Inflammatory macrophage (primary cell): ENCODE data around the gene IQGAP2.

ENCODE experiments used
- DNase-seq, 2 donors: peaks; one replicate each; pipeline ENCODE4 v3.0.0-alpha.2; 2020 to 2022

IQGAP2 gene

GRCh38 chr5:76690704-76691466 lies 287.8 kb downstream of the IQGAP2 start:
- no peak for DNase-seq

GRCh38 chr5:76691467-76692273 lies 288.6 kb downstream of the IQGAP2 start:
- DNase-seq = no peak

- no peak for DNase-seq
Observed at GRCh38 chr5:76692274-76692540, 289.1 kb downstream of the IQGAP2 start.

GRCh38 chr5:76692651-76693050 lies 289.6 kb downstream of the IQGAP2 start:
- DNase-seq = no peak

GRCh38 chr5:76693141-76693540 lies 290.1 kb downstream of the IQGAP2 start:
- DNase-seq = no peak

- no peak for DNase-seq
Observed at GRCh38 chr5:76694317-76694716, 291.2 kb downstream of the IQGAP2 start.

GRCh38 chr5:76695346-76695745 lies 292.3 kb downstream of the IQGAP2 start:
- DNase-seq = no peak

GRCh38 chr5:76696251-76696650 lies 293.2 kb downstream of the IQGAP2 start:
- no peak for DNase-seq

- no peak for DNase-seq
Observed at GRCh38 chr5:76697670-76698069, 294.6 kb downstream of the IQGAP2 start.

GRCh38 chr5:76700571-76700970 lies 297.5 kb downstream of the IQGAP2 start:
- no peak for DNase-seq

GRCh38 chr5:76701298-76701697 lies 298.2 kb downstream of the IQGAP2 start:
- no peak for DNase-seq

GRCh38 chr5:76703707-76704106 lies 300.6 kb downstream of the IQGAP2 start:
- DNase-seq = no peak

- DNase-seq = no peak
Observed at GRCh38 chr5:76704131-76704663, 301.1 kb downstream of the IQGAP2 start.

GRCh38 chr5:76705574-76705973 lies 302.5 kb downstream of the IQGAP2 start:
- peak; percentile 42 to 47 for DNase-seq

- no peak for DNase-seq
Observed at GRCh38 chr5:76709762-76710161, 306.7 kb downstream of the IQGAP2 start.

- DNase-seq = no peak
Observed at GRCh38 chr5:76710991-76711390, 307.9 kb downstream of the IQGAP2 start.

GRCh38 chr5:76714751-76715485 lies 311.8 kb downstream of the IQGAP2 start:
- DNase-seq = peak in 1 of 2 donors; percentile 12

GRCh38 chr5:76715486-76715735 lies 312.3 kb downstream of the IQGAP2 start:
- peak; percentile 15 to 17 for DNase-seq

GRCh38 chr5:76715736-76716455 lies 312.8 kb downstream of the IQGAP2 start, which contains the start of gene F2R:
Gene F2R, plus strand, starts transcription at chr5:76716126. Its CDS starts 182 bp downstream, at chr5:76716308.
- DNase-seq = peak in 1 of 2 donors; percentile 43

- DNase-seq = no peak
Observed at GRCh38 chr5:76716456-76717157, 313.5 kb downstream of the IQGAP2 start.

- DNase-seq = no peak
Observed at GRCh38 chr5:76717222-76718083, 314.4 kb downstream of the IQGAP2 start.
